ENCODE measurements around the gene TMTC3.

Gene TMTC3

GRCh38 chr12:88179436-88180014, 37.4 kb downstream of the TMTC3 start:
- Histone ChIP-seq H4K20me1 (ENCODE audit: insufficient read depth) (no peaks in the 10 kb centered on the region), H2AFZ (ENCODE audit: low read depth) (no peak overlapping the region), H3K27me3 (ENCODE audit: insufficient read depth, low read depth) (no peaks in the 10 kb centered on the region), H3K27ac (no peak overlapping the region), H3K36me3 (ENCODE audit: insufficient read depth) (no peaks in the 10 kb centered on the region), H3K9ac (no peak overlapping the region), H3K79me2 (ENCODE audit: insufficient read depth, low read depth) (no peaks in the 10 kb centered on the region), H3K4me1 (ENCODE audit: low read depth, poor library complexity, severe bottlenecking) (no peaks in the 10 kb centered on the region), H3K4me2 (no peak overlapping the region), H3K4me3 (IDR thresholded peaks at IDR 0.05; ENCODE audit: insufficient read depth, low read depth, low read length) (no peak overlapping the region)
- TF ChIP-seq, protein P1, sequence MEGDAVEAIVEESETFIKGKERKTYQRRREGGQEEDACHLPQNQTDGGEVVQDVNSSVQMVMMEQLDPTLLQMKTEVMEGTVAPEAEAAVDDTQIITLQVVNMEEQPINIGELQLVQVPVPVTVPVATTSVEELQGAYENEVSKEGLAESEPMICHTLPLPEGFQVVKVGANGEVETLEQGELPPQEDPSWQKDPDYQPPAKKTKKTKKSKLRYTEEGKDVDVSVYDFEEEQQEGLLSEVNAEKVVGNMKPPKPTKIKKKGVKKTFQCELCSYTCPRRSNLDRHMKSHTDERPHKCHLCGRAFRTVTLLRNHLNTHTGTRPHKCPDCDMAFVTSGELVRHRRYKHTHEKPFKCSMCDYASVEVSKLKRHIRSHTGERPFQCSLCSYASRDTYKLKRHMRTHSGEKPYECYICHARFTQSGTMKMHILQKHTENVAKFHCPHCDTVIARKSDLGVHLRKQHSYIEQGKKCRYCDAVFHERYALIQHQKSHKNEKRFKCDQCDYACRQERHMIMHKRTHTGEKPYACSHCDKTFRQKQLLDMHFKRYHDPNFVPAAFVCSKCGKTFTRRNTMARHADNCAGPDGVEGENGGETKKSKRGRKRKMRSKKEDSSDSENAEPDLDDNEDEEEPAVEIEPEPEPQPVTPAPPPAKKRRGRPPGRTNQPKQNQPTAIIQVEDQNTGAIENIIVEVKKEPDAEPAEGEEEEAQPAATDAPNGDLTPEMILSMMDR (conservative IDR thresholded peaks at IDR 0.05; ENCODE audit: low read depth, low read length), result no peak

DNA sequence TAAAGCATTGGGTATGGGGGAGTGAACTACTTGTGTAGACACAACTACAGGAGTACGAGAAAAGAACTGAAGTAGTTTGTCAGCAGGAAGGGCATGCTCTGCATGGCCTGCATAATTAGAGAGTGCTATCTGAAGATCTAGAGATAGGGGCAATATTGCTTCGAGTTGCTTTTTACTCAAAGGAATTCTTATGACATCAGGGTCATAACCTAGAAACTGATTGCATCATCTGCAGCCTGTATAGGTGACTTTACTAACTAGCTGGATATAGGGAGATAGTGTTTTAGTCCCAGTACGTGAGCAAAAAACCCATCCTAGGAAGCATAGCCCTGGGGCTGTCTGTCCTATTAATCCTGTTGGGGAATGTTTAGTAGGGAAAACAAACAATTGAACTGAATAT, 39.8 kb downstream of the TMTC3 start:
- Histone ChIP-seq H2AFZ (ENCODE audit: low read depth) (no peak overlapping the region), H3K36me3 (ENCODE audit: insufficient read depth) (no peaks in the 10 kb centered on the region), H3K4me3 (IDR thresholded peaks at IDR 0.05; ENCODE audit: insufficient read depth, low read depth, low read length) (no peak overlapping the region), H3K9ac (no peak overlapping the region), H3K79me2 (ENCODE audit: insufficient read depth, low read depth) (no peaks in the 10 kb centered on the region), H3K27ac (no peak overlapping the region), H3K27me3 (ENCODE audit: insufficient read depth, low read depth) (no peaks in the 10 kb centered on the region), H4K20me1 (ENCODE audit: insufficient read depth) (no peaks in the 10 kb centered on the region), H3K4me2 (no peak overlapping the region), H3K4me1 (ENCODE audit: low read depth, poor library complexity, severe bottlenecking) (no peaks in the 10 kb centered on the region)
- TF ChIP-seq, protein P1 (conservative IDR thresholded peaks at IDR 0.05; ENCODE audit: low read depth, low read length), result no peak

DNA sequence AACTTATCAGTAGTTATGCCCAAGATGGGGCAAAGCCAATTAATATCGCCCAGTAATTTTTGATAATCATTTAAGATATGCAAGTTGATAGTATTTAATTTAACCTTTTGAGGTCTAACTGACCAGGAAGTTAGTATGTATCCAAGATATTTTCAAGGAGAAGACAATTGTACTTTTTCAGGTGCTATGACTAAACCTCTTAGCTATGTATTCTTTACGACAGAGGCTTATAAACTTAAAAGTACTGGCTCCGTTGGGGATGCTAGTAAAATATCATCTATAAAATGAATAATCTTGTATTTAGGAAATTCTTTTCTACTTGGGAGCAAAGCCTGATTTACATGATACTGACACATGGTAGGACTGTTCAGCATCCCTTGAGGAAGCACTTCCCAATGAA, 40.3 kb downstream of the TMTC3 start:
- Histone ChIP-seq H3K4me3 (IDR thresholded peaks at IDR 0.05; ENCODE audit: insufficient read depth, low read depth, low read length) (no peak overlapping the region), H3K27ac (no peak overlapping the region), H3K36me3 (ENCODE audit: insufficient read depth) (no peaks in the 10 kb centered on the region), H4K20me1 (ENCODE audit: insufficient read depth) (no peaks in the 10 kb centered on the region), H3K4me1 (ENCODE audit: low read depth, poor library complexity, severe bottlenecking) (no peaks in the 10 kb centered on the region), H3K27me3 (ENCODE audit: insufficient read depth, low read depth) (no peaks in the 10 kb centered on the region), H3K9ac (no peak overlapping the region), H3K4me2 (no peak overlapping the region), H3K79me2 (ENCODE audit: insufficient read depth, low read depth) (no peaks in the 10 kb centered on the region), H2AFZ (ENCODE audit: low read depth) (no peak overlapping the region)
- TF ChIP-seq, protein P1 (conservative IDR thresholded peaks at IDR 0.05; ENCODE audit: low read depth, low read length), result no peak

DNA sequence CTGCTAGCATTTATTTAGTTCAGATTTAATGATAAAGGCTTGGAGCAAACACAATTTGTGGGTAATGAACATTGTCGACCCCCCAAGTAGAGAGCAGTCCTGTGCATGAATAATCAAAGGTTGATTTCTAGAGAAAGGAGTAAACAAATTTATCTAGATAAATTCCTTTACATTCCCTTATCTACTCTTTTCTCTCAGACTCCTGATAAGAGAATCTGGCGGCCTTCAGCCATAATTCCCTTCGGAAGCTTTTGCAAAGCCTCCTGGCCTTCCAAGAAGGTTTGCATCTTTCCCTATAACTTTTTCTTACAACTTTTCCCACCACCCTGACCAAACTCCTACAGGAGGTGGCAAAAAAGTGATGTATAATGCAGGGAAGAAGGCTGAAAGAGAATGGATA, 42.1 kb downstream of the TMTC3 start:
- TF ChIP-seq, protein P1 (conservative IDR thresholded peaks at IDR 0.05; ENCODE audit: low read depth, low read length), result no peak
- H2AFZ ChIP-seq (ENCODE audit: low read depth), result no peak overlapping the region

More for the DNA sequence above, 42.1 kb downstream of the TMTC3 start:
- Histone ChIP-seq H3K27me3 (ENCODE audit: insufficient read depth, low read depth) (no peaks in the 10 kb centered on the region), H3K27ac (no peak overlapping the region), H3K4me1 (ENCODE audit: low read depth, poor library complexity, severe bottlenecking) (no peaks in the 10 kb centered on the region), H3K9ac (no peak overlapping the region), H3K4me2 (no peak overlapping the region), H3K79me2 (ENCODE audit: insufficient read depth, low read depth) (no peaks in the 10 kb centered on the region), H4K20me1 (ENCODE audit: insufficient read depth) (no peaks in the 10 kb centered on the region), H3K36me3 (ENCODE audit: insufficient read depth) (no peaks in the 10 kb centered on the region), H3K4me3 (IDR thresholded peaks at IDR 0.05; ENCODE audit: insufficient read depth, low read depth, low read length) (no peak overlapping the region)

Measured in KMS-11 (cell line).